Tibial artery (tissue), 4 donors: ENCODE data around the gene LCOR.

Experiments used
- DNase-seq, 2 donors: peaks; one replicate each; pipeline ENCODE4 v3.0.0-alpha.2; 2019
- H3K27ac ChIP-seq, 2 donors: fragments of 200-600 bp; sonication (generic) in 1 of 2; 1 replicate in 1 of 2; 2 replicates in 1 of 2; pipeline ENCODE4 v1.5.1; 2018 to 2019; ENCODE audit warnings: mild to moderate bottlenecking in 1 of 2
- H3K27me3 ChIP-seq, 2 donors: fragments of 200-600 bp; sonication (generic) in 1 of 2; one replicate each; pipeline versions ENCODE4 v1.5.1 to v1.6.0; 2016 to 2019
- H3K36me3 ChIP-seq, 3 donors: fragments of 200-600 bp; sonication (generic) in 2 of 3; one replicate each; pipeline ENCODE4 v1.5.1; 2016 to 2019; ENCODE audit warnings: mild to moderate bottlenecking in 2 of 3
- H3K4me1 ChIP-seq, 4 donors: fragments of 200-600 bp; sonication (generic) in 2 of 4; 1 replicate in 3 of 4; 2 replicates in 1 of 4; pipeline ENCODE4 v1.5.1; 2016 to 2019
- H3K4me3 ChIP-seq, 2 donors: fragments of 200-600 bp; sonication (generic) in 1 of 2; 1 replicate in 1 of 2; 2 replicates in 1 of 2; pipeline ENCODE4 v1.5.1; 2018 to 2019; ENCODE audit warnings: mild to moderate bottlenecking in 2 of 2
- H3K9me3 ChIP-seq, 3 donors: fragments of 200-600 bp; sonication (generic) in 1 of 3; one replicate each; pipeline ENCODE4 v1.5.1; 2016 to 2019
- intact Hi-C: fragments of 100-400 bp; cut with DNase I; formaldehyde crosslinking; loops from one replicate; pipeline ENCODE4 v1.15.0; 2023; ENCODE audit warnings: low total_unique reads
- TF ChIP-seq, protein P1 (sequence below), 2 experiments: fragments of 200-600 bp in 1 of 2; fragments of 450-650 bp in 1 of 2; IDR thresholded peaks; one replicate each; pipeline ENCODE4 v1.5.1; 2017 to 2019; ENCODE audit warnings: antibody characterized with exemption in 2 of 2, mild to moderate bottlenecking in 1 of 2, moderate library complexity in 1 of 2

Gene LCOR

DNA sequence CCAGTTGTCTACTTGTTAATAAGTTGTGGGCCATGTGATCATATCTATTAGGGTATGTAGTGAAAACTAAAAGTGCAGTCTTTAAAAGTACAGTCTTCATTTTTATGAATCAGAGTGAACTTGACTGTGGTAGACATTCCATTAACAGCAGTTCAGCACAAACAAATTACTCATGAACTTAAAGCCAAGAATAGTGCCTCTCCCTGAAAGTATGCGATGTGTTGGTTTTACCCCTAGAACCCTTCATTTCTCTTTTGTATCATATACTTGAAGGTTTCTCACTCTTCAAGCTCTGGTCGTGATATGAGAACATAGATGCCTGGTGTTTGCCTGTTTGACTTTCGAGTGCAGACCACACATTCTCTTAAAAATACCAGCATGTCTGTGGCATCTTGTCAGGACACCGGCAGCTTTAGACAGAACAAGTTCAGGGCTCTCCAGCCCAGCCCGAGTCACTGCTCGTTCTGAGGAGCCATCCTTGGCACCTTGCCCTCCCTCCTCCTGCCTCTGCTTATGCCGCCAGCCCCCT is 159.3 kb downstream of the LCOR start:
- Histone ChIP-seq H3K36me3 (no peaks in the 10 kb centered on the region), H3K9me3 (no peaks in the 10 kb centered on the region), H3K27me3 (no peaks in the 10 kb centered on the region), H3K4me1 (peaks cover 0 to 40% (median 10%) of the 10 kb centered on the region in 4 donors), H3K4me3 (no peak overlapping the region), H3K27ac (no peak overlapping the region)
- TF ChIP-seq, protein P1, sequence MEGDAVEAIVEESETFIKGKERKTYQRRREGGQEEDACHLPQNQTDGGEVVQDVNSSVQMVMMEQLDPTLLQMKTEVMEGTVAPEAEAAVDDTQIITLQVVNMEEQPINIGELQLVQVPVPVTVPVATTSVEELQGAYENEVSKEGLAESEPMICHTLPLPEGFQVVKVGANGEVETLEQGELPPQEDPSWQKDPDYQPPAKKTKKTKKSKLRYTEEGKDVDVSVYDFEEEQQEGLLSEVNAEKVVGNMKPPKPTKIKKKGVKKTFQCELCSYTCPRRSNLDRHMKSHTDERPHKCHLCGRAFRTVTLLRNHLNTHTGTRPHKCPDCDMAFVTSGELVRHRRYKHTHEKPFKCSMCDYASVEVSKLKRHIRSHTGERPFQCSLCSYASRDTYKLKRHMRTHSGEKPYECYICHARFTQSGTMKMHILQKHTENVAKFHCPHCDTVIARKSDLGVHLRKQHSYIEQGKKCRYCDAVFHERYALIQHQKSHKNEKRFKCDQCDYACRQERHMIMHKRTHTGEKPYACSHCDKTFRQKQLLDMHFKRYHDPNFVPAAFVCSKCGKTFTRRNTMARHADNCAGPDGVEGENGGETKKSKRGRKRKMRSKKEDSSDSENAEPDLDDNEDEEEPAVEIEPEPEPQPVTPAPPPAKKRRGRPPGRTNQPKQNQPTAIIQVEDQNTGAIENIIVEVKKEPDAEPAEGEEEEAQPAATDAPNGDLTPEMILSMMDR (IDR thresholded peaks at IDR 0.05) = no peak
- intact Hi-C loops = no loop called here
- DNase-seq = no peak

DNA sequence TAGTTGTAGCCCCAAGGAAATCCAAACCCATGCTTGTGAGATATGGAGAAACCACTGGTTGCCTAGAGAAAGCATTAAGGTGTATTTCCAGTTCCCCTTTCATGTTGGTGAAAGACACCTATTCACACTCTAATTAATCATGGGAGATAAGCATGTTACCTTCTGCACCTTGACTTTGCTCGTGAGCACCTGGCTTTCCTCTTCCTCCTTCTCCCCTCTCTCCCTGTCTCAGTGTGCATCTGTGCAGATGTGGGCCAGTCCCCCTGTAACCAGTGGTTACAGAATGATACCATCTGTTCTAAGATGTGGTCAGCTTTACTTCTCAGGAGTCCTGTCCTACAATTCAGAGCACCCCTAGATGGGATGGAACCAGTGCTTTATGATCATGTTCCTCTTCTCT is 160.6 kb downstream of the LCOR start:
- intact Hi-C loops = no loop called here
- TF ChIP-seq, protein P1 (IDR thresholded peaks at IDR 0.05) = no peak
- DNase-seq = no peak
- Histone ChIP-seq H3K4me3 (no peak overlapping the region), H3K4me1 (peaks cover 0 to 47% (median 13%) of the 10 kb centered on the region in 4 donors), H3K36me3 (no peaks in the 10 kb centered on the region), H3K27ac (no peak overlapping the region), H3K9me3 (no peaks in the 10 kb centered on the region), H3K27me3 (no peaks in the 10 kb centered on the region)

DNA sequence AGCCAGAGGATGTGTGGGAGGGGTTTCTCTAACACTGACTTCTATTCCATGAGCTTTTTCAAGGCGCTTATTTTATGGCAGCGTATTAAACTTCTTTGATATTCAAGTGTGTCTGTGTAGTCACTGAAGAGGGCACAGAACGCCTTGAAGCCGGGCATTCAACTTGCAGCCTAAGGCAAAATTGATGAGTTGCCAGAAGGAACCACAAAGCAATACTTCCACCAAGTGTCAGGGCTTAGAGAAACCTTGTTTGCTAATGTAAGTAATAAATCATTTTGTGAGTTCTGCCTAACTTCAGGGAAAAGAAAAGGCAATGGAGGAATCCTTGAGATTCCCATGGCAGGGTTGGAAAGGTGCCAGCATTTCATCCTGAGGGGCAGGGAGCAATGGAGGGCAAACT is 163.8 kb downstream of the LCOR start:
- intact Hi-C loops = no loop called here
- no peak overlapping the region for H3K27ac ChIP-seq
- DNase-seq = no peak
- no peaks in the 10 kb centered on the region for H3K27me3 ChIP-seq
- peaks cover 0 to 22% (median 11%) of the 10 kb centered on the region in 4 donors for H3K4me1 ChIP-seq
- no peaks in the 10 kb centered on the region for H3K9me3 ChIP-seq
- TF ChIP-seq, protein P1 (IDR thresholded peaks at IDR 0.05) = no peak
- no peak overlapping the region for H3K4me3 ChIP-seq
- H3K36me3 ChIP-seq = no peaks in the 10 kb centered on the region

DNA sequence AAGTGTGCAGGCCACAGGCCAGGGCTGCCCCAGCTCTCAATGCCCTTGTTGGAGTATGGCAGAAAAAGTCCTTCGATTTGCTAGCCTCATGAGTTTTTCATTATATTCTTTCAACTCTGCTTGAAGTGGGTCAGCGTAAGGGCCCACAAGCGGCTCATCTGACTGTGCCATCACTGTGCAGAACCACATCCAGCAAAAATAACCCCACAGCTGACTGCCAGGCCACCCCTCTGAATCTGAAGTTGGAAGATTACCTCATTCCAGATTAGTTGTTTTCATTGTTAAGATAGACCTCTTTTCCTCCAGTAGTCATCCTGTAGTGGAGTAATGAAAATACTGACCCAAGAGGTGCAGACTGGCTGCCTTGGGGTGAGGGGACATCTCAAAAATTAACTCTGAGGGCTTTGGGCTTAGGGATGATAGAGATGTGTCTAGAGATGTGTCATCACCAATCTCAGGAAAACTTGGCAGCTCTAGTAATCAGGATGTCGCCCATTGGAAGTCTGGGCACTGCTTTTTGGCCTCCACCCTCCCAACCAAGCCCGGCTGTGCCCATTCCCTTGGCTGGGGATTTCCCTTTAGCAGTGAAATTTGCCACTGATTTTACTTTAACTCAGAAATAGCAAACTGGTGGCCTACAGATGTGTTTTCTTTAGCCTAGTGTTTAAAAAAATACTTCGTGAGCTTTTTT is 164.3 kb downstream of the LCOR start:
- no peaks in the 10 kb centered on the region for H3K36me3 ChIP-seq
- no peaks in the 10 kb centered on the region for H3K27me3 ChIP-seq
- peak overlapping the region in 1 of 2 donors; percentile 16 for H3K27ac ChIP-seq
- intact Hi-C loops = no loop called here
- TF ChIP-seq, protein P1 (IDR thresholded peaks at IDR 0.05) = no peak
- no peak overlapping the region for H3K4me3 ChIP-seq
- DNase-seq = no peak
- peaks cover 0 to 16% (median 10%) of the 10 kb centered on the region in 4 donors for H3K4me1 ChIP-seq
- no peaks in the 10 kb centered on the region for H3K9me3 ChIP-seq

DNA sequence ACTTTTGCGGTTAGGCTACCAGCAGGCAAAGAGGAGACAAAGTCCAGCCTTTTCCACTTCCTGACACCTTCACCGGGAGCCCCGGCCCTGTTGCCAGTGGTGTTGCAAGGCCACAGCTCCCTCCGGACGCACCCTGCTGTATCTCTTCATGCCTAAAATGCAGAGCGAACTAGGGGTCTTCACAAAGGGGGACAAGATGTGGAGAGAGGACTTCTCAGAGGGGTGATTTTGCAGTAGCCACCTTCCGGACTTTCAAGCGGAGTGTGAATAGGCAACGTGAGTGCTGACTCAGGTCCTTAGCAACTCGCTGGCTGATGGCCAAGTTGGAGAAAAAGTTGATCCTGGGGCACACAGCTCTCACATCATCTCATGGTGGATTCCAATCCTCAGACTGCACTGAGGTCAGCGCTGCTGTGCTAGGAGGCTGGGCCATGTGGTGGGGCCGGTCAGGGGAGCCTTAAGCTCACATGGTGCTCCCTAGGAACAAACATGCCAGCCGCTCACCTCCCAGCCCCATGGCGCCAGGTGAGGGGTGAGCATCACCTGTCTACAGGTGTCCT is 166.3 kb downstream of the LCOR start:
- no peaks in the 10 kb centered on the region for H3K36me3 ChIP-seq
- peaks cover 0 to 11% (median 10%) of the 10 kb centered on the region in 4 donors for H3K4me1 ChIP-seq
- TF ChIP-seq, protein P1 (IDR thresholded peaks at IDR 0.05) = no peak
- no peak overlapping the region for H3K27ac ChIP-seq
- H3K4me3 ChIP-seq = no peak overlapping the region
- intact Hi-C loops = no loop called here
- H3K9me3 ChIP-seq = no peaks in the 10 kb centered on the region
- H3K27me3 ChIP-seq = no peaks in the 10 kb centered on the region
- no peak for DNase-seq
